Spleen (tissue), 7 donors: Measurements from ENCODE around the gene SPDL1.

Experiments used
- POLR2AphosphoS5 ChIP-seq, 3 donors: sonication (generic); formaldehyde crosslinking; IDR thresholded peaks; one replicate each; pipeline ENCODE4 v1.5.1; 2017; ENCODE audit warnings: antibody characterized with exemption in 3 of 3
- TF ChIP-seq, protein P1 (sequence below), 11 experiments: fragments of 200-600 bp in 7 of 11; fragments of 450-650 bp in 4 of 11; sonication (generic) in 4 of 11; IDR thresholded peaks in 8 of 11; conservative IDR thresholded peaks in 3 of 11; 1 replicate in 7 of 11; 2 replicates in 4 of 11; pipeline versions ENCODE4 v1.4.0 to v1.8.0; 2016 to 2021; ENCODE audit warnings: antibody characterized with exemption in 11 of 11, inconsistent platforms in 4 of 11, mild to moderate bottlenecking in 1 of 11
- donor health status: DM: no; HTN: no; CAD: no; lungs with moderate emphysema.
- donor health status: DM: no; HTN: no; CAD: no.
- donor health status: DM: no; HTN: no; CAD: no.

DNA sequence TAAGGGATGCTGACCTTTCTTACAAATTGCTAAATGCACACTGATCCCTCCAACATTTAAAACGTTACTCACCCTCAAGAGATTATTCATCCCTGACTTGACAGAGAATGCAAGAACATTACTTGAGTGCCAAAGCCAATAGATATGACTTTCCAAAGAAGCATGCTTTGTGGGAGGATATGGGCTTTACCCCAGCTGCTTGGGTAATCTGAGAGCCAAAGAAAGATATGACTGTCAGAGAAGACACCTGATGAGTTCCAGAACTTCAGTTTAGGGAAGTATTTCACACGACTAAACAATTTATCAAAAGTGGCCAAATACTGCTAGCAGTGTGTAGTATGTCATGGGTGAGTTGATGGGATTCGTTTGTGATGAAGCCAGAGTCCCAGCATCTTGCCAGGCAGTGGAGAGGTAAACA lies 7.4 kb upstream of the SPDL1 start:
- TF ChIP-seq, protein P1, sequence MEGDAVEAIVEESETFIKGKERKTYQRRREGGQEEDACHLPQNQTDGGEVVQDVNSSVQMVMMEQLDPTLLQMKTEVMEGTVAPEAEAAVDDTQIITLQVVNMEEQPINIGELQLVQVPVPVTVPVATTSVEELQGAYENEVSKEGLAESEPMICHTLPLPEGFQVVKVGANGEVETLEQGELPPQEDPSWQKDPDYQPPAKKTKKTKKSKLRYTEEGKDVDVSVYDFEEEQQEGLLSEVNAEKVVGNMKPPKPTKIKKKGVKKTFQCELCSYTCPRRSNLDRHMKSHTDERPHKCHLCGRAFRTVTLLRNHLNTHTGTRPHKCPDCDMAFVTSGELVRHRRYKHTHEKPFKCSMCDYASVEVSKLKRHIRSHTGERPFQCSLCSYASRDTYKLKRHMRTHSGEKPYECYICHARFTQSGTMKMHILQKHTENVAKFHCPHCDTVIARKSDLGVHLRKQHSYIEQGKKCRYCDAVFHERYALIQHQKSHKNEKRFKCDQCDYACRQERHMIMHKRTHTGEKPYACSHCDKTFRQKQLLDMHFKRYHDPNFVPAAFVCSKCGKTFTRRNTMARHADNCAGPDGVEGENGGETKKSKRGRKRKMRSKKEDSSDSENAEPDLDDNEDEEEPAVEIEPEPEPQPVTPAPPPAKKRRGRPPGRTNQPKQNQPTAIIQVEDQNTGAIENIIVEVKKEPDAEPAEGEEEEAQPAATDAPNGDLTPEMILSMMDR (IDR thresholded peaks at IDR 0.05 in 8 of 11, conservative IDR thresholded peaks at IDR 0.05 in 3 of 11): no peak
- no peak for TF ChIP-seq POLR2AphosphoS5 (IDR thresholded peaks at IDR 0.05)
